Pulmonary artery endothelial cell (primary cell): ENCODE measurements around the gene RNF213. TPM values are rescaled to one million over a fixed set of nuclear protein-coding genes. Genes with fewer than 3 reads are reported as not detected.

Experiments
- DNase-seq: peaks from one replicate; pipeline ENCODE4 v3.0.0-alpha.2; 2011; ENCODE audit warnings: low read depth, low spot score
- total RNA-seq: library from RNA; depleted of rRNA; stranded (reverse); fragments of >200 nt; gene quantifications from 2 replicates; pipeline ENCODE4 v1.2.3, GENCODE V29; 2014

The RNF213 gene
- total RNA-seq, 1 donor from 2014 or later = 94.8 TPM

DNA sequence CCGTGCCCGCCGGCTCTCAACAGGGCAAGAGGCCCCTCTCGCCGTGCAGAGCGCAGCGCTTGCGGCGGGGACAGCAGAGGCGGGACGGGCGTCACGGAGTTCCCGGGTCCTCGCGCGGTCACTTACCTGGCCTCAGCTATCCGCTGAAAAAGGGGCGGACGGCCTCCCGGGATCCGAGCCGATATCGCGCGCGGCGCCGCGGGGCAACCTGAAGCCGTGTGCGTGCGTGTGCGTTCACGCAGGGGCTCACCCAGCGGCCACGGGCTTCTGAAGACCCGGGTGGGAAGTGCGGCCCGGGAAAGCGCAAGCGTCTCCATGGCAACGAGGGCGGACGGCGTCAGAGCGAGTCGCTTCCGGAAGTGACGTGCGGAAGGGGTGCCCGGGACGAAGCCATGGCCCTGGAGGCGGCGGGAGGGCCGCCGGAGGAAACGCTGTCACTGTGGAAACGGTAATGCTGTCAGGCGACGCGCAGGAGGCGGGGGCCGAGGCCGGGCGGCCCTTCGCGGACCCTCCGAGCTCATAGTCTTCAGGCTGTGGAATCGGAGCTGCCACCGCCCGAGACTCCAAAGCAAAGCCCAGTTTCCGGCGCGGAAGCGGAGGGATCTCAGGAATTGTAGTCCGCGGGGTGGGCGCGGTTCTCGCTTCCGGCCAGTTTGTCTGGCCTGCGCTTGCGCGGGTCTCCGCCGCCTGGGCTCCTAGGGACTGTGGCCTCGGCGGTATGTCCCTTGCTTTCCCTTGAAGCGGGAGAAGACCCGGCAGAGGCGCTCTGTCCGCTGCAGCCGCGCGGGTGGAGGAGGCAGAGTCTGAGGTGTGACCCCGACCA, 154.4 kb downstream of the RNF213 start, which contains the start of gene ENDOV:
TSS of gene ENDOV (plus strand) at position 365 of the 823 bp plus-strand sequence. CDS start at position 393, 28 bp downstream.
- peak; percentile 71 for DNase-seq

DNA sequence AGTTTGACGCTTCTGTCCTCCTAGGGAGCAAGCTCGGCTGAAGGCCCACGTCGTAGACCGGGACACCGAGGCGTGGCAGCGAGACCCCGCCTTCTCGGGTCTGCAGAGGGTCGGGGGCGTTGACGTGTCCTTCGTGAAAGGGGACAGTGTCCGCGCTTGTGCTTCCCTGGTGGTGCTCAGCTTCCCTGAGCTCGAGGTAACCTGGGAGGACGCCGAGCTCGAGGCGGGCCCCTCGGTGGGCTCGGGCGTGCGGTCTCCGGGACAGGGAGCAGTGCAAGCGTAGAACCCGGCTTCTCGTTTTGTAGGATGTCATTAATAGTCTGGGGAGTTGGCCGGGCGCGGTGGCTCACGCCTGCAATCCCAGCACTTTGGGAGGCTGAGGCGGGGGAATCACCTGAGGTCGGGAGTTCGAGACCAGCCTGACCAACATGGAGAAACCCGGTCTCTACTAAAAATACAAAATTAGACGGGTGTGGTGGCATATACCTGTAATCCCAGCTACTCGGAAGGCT, 155.0 kb downstream of the RNF213 start:
- DNase-seq = no peak

DNA sequence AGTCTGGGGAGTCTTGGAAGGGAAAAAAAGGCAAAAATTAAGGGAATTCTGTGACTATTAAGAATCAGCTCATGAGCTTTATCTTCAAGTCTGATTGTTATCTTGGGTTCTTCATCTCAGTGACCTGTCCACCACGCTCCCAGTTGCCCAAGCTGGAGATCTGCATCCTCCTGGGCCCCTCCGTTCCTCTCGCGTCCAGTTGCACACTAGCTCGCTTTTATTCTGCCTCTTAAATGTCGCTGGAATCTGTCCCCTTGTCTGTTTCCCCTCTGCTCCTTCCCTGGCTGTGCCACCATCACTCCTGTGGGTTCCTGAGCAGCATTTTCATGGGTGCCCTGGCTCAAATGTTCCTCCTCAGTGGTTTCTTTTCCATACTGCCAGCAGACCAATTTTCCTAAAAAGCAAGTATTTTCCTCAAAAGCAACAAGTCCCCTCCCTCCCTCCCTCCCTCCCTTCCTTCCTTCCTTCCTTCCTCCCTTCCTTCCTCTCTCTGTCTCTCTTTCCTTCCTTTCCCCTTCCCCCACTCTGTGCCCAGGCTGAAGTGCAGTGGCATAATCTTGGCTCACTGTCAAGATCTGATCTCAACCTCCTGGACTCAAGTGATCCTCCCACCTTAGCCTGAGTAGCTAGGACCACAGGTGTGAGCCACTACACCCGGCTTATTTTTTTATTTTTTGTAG, 155.7 kb downstream of the RNF213 start:
- DNase-seq = no peak

DNA sequence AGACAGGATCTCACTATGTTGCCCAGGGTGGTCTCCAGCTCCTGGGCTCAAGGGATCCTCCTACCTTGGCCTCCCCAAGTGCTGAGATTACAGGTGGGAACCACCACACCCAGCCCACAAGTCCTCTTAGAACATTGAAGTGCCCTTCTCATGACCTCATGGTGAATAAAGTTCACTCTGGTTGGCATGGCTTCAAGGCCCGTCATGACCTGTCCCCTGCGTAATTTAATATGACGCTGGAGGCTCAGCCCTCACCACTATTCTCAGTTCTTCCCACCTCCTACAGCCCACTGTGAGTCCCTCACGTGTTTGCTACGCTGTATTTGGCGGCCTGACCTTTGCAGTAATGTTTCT, 156.3 kb downstream of the RNF213 start:
- no peak for DNase-seq

DNA sequence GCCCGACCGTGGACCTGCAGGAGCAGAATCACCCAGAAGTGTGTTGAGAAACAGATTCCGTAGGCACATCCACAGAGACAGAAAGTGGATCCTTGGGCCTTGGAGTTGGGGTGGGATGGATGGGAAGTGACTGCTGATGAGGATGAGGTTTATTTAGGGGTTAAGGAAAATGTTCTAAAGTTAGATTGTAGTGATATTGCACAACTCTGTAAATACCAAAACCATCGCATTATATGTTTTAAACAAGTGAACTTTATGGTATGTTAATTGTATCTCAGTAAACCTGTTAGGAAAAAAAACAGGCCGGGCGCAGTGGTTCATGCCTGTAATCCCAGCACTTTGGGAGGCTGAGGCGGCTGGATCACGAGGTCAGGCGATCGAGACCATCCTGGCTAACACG, 157.9 kb downstream of the RNF213 start:
- DNase-seq = no peak

DNA sequence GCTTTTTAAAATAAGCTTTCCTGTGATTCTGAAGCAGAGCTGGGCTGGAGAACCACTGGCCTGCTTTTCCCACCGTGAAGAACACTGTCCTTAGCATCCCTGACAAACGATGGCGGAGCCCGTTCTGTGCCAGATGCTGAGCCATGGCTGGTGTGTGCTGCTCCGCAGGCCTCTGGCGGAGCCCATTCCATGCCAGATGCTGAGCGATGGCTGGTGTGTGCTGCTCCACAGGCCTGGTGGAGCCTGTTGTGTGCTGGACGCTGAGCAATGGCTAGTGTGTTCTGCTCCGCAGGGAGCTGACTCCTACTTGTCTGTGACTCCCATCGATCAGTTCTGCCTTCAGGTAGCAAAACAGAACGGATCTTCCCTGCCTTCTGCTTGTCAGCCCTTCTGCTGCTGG, 158.6 kb downstream of the RNF213 start:
- DNase-seq = no peak

DNA sequence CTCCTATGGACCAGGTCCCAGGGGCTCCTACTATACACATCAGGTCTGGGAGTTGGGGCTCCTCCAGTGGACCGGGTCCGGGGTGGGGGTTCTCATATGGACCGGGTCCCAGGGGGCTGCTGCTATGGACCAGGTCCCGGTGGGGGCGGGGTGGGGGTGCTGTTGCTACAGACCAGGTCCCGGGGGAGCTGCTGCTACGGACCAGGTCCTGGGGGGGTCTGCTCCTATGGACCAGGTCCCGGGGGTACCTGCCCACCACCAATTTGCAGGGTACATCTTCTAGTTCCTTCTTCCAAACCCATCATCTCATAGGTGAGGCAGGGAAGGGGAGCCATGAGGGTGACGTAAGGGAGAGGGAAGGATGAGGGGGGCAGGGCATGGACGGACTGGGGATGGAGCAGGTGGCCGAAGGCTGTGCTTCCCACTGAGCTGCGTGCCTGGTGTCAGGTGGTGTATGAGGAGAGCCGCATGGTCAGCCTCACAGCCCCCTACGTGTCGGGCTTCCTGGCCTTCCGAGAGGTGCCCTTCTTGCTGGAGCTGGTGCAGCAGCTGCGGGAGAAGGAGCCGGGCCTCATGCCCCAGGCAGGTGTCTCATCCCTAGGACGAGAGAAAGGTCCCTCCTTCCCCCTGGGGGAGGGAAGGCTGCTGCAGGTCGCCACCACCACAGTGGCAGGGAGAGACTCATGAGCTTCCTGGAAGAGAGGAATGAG, 160.9 kb downstream of the RNF213 start:
- DNase-seq = no peak

DNA sequence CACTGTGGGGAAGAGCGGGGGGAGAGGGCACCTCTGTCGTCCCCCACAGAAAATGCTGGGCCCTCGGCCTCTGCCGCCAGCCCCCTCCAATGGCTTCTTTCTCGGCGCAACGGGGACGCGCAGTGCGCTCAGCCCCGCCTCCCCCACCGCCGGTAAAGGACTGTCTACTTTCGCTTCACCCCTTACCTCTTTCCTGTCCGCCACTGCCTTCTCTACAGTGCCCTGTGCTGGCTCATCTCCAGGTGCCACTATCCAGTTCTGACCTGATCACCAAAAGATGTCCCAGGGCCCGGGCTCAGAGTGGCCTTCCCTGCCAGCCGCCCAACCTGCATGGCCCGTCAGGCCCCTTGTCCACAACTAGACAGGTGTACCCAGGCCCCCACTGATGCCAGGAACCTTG, 161.6 kb downstream of the RNF213 start:
- no peak for DNase-seq

DNA sequence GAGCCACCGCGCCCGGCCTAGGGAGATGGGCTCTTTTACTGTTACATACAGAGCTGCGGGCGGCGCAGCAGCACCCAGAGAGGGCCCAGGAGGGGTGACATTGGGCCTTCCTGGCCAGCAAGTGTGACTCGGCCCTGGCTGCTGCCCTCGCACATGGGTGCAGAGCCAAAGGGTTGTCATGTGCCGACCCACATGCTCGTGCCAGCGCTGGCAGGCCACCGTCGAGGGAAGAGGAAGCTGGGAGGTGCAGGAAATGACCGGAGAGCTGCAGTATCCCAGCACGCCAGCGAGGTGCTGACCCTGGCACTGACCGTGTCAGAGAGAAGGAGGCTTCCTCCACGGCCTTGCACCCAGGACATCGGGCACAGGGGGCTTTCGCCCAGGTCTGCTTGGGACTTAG, 162.3 kb downstream of the RNF213 start:
- no peak for DNase-seq

DNA sequence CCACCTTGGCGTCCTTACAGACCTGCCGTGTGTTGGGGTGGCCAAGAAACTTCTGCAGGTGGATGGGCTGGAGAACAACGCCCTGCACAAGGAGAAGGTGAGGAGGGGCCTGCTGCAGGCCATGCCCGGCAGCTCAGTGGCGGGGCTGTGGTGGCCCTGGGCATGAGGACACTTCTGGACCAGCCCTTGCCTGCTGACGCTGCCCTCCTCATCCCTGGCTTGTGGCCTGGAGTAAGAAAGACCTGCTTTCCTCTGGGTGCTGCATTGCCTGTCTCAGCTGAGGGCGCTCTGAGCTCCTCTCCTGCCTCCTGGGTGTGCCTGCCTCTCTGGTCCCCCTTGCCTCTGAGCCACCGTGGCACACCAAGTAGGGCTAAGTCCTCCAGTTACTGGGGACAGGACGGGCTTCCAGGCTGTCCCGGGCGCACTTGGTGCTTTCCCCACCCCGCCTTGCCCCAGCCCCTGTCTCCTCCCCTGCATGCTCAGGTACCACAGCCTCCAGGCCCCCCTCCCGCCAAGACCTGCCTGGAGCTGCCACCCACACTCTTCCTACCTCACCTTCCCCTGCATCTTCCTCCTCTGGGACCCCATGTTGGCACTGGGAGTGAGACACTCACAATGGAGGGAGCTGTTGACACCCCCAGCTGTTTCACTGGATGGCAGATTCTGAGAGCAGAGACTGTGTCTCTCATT, 163.0 kb downstream of the RNF213 start:
- DNase-seq = no peak

DNA sequence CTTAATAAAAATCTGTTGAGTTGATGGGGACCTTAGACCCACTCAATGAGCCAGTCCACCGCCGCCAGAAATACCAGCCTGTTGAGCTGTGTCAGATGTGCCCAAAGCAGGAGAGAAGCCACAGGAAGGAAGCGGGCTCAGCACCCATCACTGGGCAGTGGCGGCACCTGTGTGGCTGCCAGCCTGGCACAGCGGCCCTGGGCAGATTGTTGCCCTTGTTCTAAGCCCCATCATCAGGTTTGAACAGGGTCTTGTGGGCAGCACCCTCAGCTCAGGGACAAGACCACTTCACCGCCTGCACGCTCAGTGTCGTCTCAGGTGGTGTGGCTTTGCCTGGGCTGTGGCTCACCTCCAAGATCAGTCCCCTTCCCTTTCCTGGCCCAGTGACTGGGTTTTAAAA, 163.6 kb downstream of the RNF213 start:
- DNase-seq = no peak

DNA sequence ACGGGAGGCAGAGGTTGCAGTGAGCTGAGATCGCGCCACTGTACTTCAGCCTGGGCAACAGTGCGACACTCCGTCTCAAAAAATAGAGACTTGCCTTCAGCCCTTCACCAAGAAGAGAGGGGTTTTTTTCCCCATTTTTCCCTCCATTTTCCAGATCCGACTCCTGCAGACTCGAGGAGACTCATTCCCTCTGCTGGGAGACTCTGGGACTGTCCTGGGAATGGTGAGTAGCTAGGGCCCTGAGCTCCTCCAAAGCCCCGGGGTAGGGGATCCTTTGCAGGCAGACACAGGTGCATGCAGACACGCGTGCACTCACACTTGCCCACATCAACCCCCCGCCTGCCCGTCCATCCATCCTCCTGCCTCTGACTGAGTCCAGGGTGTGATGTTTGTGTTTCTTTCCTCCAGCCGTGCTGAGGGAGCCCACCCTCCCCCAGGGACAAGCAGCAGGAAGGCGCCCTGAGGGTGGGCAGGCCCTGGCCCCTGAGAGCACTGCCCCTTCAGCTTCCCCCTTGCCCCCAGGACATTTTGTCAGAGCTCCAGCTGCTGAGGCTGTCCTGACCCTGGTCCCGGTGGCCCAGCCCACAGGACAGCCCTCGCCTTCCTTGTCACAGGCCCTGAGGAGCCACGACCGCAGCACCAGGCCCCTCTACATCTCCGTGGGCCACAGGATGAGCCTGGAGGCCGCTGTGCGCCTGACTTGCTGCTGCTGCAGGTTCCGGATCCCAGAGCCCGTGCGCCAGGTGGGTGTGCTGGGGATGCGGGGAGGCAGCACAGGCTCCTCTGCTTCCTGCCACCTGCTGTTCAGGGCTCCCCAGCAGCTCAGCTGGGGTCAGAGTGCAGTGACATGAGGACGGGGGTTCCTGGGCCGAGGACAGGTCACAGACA, 164.5 kb downstream of the RNF213 start:
- no peak for DNase-seq

DNA sequence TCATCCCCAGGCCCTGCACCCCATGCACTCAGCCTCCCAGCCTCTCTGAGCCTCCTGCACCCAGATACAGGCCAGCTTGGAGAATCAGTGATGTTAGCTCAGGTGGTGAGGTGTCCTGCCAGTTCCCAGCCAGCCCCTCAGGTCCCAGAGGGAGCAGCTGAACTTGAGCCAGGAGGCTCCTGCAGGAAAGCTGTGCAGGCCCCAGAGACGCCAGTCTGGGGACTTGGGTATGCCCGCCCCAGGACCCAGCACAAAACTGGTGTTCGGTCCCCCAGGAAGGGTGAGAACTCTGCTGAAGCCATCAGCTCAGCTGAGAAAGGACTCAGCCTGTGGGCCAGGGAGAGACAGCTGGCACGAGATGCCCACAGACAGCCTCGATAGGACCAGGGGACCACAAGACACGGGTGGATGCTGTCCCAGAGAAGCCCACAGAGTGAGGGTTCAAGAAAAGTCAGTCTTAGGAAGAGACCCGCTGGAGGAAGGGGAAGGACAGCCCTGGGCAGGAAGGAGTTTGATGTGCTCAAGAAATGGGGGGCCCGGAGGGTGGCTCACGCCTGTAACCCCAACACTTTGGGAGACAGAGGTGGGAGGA, 165.3 kb downstream of the RNF213 start:
- DNase-seq = no peak

DNA sequence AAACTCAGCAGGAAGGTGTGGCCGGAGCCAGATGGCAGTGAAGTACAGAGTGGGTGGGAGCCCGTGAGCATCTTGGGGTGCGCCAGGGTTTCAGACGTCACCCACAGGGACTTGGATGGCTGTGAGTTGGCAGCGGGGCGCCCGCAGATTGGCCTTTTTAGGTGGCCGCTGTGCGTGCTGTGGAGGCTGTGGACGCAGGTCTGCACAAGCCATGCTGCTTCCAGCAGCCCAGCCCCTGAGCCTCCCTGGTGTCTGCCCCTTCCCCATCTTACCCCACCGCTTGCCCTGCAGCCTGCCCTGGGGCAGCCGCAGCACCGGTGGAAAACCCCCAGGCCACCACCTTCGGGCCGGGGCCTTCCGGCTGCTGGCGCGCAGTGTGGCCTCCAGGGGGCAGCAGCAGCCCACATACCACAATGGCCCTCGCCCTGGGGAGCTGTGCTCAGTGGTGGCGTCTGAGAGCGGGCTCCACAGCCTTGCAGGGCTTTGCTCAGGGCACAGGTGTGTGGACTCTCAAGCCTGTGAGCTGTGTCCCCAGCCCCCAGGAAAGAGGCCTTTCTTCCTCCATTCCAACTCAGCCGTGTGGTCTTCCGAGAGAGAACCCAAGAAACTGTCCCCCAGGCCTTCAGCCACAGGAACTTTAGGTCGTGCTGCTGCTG, 166.1 kb downstream of the RNF213 start:
- no peak for DNase-seq

DNA sequence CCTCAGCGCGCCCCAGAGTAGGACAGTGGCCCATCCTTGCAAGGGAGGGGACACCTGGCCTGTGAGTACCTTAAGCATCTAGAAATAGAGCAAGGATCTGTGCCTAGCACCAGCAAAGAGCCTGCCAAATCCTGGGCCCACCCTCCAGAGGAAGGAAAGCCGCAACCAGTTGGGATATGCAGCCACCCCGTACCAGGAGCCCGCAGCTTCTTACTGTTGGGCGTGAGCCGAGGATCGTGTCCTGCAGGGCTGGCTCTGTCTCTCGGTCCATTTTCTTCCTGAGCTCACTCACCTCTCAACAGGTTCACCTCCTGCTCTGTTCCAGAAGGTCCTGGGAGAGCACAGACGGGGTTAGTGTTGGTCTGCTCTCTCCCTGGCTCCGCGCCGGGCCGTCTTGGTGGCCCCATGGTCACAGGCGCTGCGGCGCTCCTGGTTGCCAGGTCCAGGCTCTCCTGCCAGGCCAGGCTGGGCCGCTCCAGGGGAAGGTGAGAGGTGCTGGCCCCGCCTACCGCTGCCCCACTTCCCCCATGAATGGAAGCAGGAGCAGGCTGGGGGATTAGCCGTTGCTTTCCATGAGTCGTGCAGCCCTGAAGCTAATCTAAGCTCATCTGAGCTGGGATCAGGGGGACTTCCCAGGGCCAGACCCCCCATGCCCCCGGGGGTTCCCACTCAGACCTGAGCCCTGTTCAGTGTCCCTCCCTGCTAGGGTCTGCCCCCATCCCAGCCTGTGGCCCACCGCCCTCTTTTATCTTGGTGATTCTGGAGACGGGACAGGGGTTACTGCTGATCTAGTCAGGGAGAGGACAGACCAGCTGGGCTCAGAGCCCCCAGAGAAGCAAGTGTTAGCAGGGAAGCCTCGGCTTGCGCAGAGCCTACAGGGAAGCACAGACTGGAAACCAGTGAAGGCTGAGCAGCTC, 167.0 kb downstream of the RNF213 start:
- no peak for DNase-seq

DNA sequence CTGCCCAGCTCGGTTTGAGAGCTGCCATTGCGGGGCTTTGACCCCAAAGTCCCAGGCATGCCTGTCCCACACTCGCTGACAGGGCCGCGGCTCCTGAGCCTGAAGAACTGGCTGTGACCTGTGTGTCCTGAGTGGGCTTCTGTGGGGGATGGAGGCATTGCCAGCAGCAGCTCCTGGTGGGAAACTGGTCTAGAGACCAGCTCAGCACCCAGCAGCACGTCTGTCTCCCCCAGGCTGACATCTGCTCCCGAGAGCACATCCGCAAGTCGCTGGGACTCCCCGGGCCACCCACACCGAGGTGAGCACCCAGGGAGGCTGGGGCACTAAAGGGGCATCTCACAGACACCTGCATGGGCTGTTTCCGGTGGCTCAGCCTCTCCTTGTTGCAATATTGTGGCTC, 167.7 kb downstream of the RNF213 start:
- DNase-seq = no peak

DNA sequence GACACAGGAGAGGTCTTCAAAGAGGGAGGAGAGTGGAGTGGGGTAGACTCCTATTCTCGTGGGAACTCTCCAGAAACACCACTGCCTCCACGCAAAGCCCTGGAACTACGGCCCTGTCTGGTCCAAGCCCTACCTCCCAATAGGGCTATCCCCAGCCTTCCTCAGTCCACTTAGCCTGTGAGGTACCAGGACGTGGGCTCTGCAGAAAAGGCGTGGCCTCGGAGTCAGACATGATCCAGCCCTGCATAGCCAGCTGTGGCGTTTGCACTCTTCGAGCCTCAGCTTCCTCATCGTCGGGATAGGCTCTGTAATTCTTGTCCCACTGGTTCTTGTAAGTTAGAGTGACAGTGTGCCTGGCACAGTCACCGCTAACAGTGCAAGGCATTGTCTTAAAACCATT, 168.1 kb downstream of the RNF213 start:
- DNase-seq = no peak
